HCT116 (cell line): ENCODE measurements around the gene GRM5. TPM values are rescaled to one million over a fixed set of nuclear protein-coding genes. Genes with fewer than 3 reads are reported as not detected.

Experiments
- ATAC-seq: fragments of 200-7000 bp; cut with Tn5 transposase; 2 replicates; pipeline ENCODE4 v1.9.1; 2020; ENCODE audit warnings: mild to moderate bottlenecking, moderate library complexity
- BruUV-seq: library from RNA; stranded (reverse); fragments of 400-500 nt; replicated peaks from 2 replicates; lab custom pipeline; 2021; lab: Mats Ljungman, UMichigan
- CTCF ChIA-PET: fragments of 300-600 bp; sonication (Branson Sonifier 250); formaldehyde crosslinking; loops from one replicate; lab custom pipeline; 2021; ENCODE audit warnings: antibody characterized with exemption; lab: Charles Lee
- POLR2A ChIA-PET: fragments of 300-600, 350-600 bp; sonication (Branson Sonifier 250); formaldehyde crosslinking; loops from one replicate; lab custom pipeline; 2021; ENCODE audit warnings: antibody characterized with exemption; lab: Charles Lee
- RAD21 ChIA-PET, 2 experiments: fragments of 300-600 bp; sonication (Branson Sonifier 250); formaldehyde crosslinking; loops; one replicate each; lab custom pipeline; 2023; ENCODE audit warnings: low total read pairs in 2 of 2; ENCODE audit not compliant: uncharacterized antibody in 2 of 2, unreplicated experiment in 2 of 2, low non-redundant PET in 1 of 2; lab: Charles Lee
- DNase-seq: peaks from one replicate; pipeline ENCODE4 v3.0.0-alpha.2; 2010; ENCODE audit warnings: low read depth, low spot score
- H2AFZ ChIP-seq: fragments of 200-600 bp; shearing (Covaris generic), sonication (generic); 2 replicates; pipeline ENCODE4 v1.6.1; 2017; ENCODE audit warnings: low read depth, mixed run types, mixed read lengths, antibody characterized with exemption, low read length; ENCODE audit not compliant: poor library complexity, severe bottlenecking
- H3K27ac ChIP-seq: 2 replicates; pipeline ENCODE4 v1.5.1; 2012; ENCODE audit warnings: low read depth, low read length
- H3K27me3 ChIP-seq: fragments of 200-600 bp; sonication (generic); 2 replicates; pipeline ENCODE4 v1.6.1; 2016; ENCODE audit warnings: mixed run types, low read length, mixed read lengths; ENCODE audit not compliant: insufficient read depth
- H3K36me3 ChIP-seq, 2 experiments: fragments of 200-500 bp in 1 of 2; fragments of 200-600 bp in 1 of 2; sonication (Bioruptor generic) in 1 of 2; sonication (generic) in 1 of 2; 2 replicates each; pipeline versions ENCODE4 v1.5.1 to v1.6.1; 2014 to 2016; ENCODE audit warnings: low read length in 2 of 2, inconsistent platforms in 1 of 2, mixed read lengths in 1 of 2, mixed run types in 1 of 2; ENCODE audit not compliant: insufficient read depth in 2 of 2, control insufficient read depth in 1 of 2
- H3K4me1 ChIP-seq, 2 experiments: fragments of 200-600 bp in 1 of 2; sonication (generic) in 1 of 2; 2 replicates each; pipeline versions ENCODE4 v1.5.1 to v1.6.1; 2012 to 2017; ENCODE audit warnings: low read length in 2 of 2, inconsistent platforms in 1 of 2, mild to moderate bottlenecking in 1 of 2, mixed read lengths in 1 of 2, mixed run types in 1 of 2, moderate library complexity in 1 of 2; ENCODE audit not compliant: insufficient read depth in 2 of 2, control insufficient read depth in 1 of 2
- H3K4me2 ChIP-seq: fragments of 200-600 bp; sonication (generic); 2 replicates; pipeline ENCODE4 v1.6.1; 2017; ENCODE audit warnings: mixed run types, low read length, mixed read lengths
- H3K4me3 ChIP-seq, 2 experiments: fragments of 200-600 bp in 1 of 2; sonication (generic) in 1 of 2; replicated peaks in 1 of 2; 2 replicates each; pipeline ENCODE4 v1.5.1; 2011 to 2016; ENCODE audit warnings: low read length in 2 of 2, control low read depth in 1 of 2, low read depth in 1 of 2, mild to moderate bottlenecking in 1 of 2, mixed read lengths in 1 of 2, mixed run types in 1 of 2
- H3K79me2 ChIP-seq: fragments of 200-600 bp; sonication (generic); 2 replicates; pipeline ENCODE4 v1.6.1; 2017; ENCODE audit warnings: mild to moderate bottlenecking, mixed run types, low read length, moderate library complexity, mixed read lengths; ENCODE audit not compliant: insufficient read depth
- H3K9ac ChIP-seq: fragments of 200-600 bp; sonication (generic); 2 replicates; pipeline ENCODE4 v1.6.1; 2016; ENCODE audit warnings: low read length, mixed read lengths
- H3K9me2 ChIP-seq: fragments of 200-600 bp; sonication (generic), shearing (Covaris generic); 2 replicates; pipeline ENCODE4 v1.6.1; 2017; ENCODE audit warnings: mixed run types, mild to moderate bottlenecking, moderate library complexity; ENCODE audit not compliant: insufficient read depth
- H3K9me3 ChIP-seq, 2 experiments: fragments of 200-500 bp in 1 of 2; fragments of 200-600 bp in 1 of 2; sonication (Bioruptor generic) in 1 of 2; sonication (generic) in 1 of 2; 2 replicates each; pipeline ENCODE4 v1.6.1; 2014 to 2017; ENCODE audit warnings: low read length in 2 of 2, mixed read lengths in 2 of 2, inconsistent platforms in 1 of 2, low read depth in 1 of 2, mild to moderate bottlenecking in 1 of 2, mixed run types in 1 of 2, moderate library complexity in 1 of 2; ENCODE audit not compliant: control insufficient read depth in 1 of 2, insufficient read depth in 1 of 2
- H4K20me1 ChIP-seq: fragments of 200-600 bp; sonication (generic), shearing (Covaris generic); 2 replicates; pipeline ENCODE4 v1.6.1; 2017; ENCODE audit warnings: mixed run types, mild to moderate bottlenecking, moderate library complexity; ENCODE audit not compliant: insufficient read depth
- CBX3 ChIP-seq: IDR thresholded peaks from 2 replicates; pipeline ENCODE4 v1.6.1; 2012; ENCODE audit warnings: low read depth
- CEBPB ChIP-seq: IDR thresholded peaks from 2 replicates; pipeline ENCODE4 v1.6.1; 2012; ENCODE audit warnings: low read depth
- CTCF ChIP-seq, 3 experiments: fragments of 200-600 bp in 1 of 3; sonication (generic) in 1 of 3; IDR thresholded peaks in 2 of 3; conservative IDR thresholded peaks in 1 of 3; 2 replicates each; pipeline ENCODE4 v1.5.1; 2012 to 2017; ENCODE audit warnings: low read depth in 2 of 3, low read length in 2 of 3, antibody characterized with exemption in 1 of 3, borderline replicate concordance in 1 of 3, control low read depth in 1 of 3, mild to moderate bottlenecking in 1 of 3, mixed read lengths in 1 of 3, mixed run types in 1 of 3, moderate library complexity in 1 of 3; ENCODE audit not compliant: insufficient read depth in 1 of 3
- EGR1 ChIP-seq: IDR thresholded peaks from 2 replicates; pipeline ENCODE4 v1.6.1; 2012; ENCODE audit warnings: low read depth
- ELF1 ChIP-seq: IDR thresholded peaks from 2 replicates; pipeline ENCODE4 v1.6.1; 2012; ENCODE audit warnings: low read depth, borderline replicate concordance
- EZH2 ChIP-seq: fragments of 200-600 bp; sonication (generic); IDR thresholded peaks from 2 replicates; pipeline ENCODE4 v1.6.1; 2017; ENCODE audit warnings: antibody characterized with exemption, mixed run types
- FOSL1 ChIP-seq: IDR thresholded peaks from 2 replicates; pipeline ENCODE4 v1.6.1; 2012; ENCODE audit warnings: low read depth
- JUND ChIP-seq: IDR thresholded peaks from 2 replicates; pipeline ENCODE4 v1.6.1; 2012
- RAD21 ChIP-seq: IDR thresholded peaks from 2 replicates; pipeline ENCODE4 v1.6.1; 2012; ENCODE audit warnings: low read depth, mild to moderate bottlenecking
- SP1 ChIP-seq: IDR thresholded peaks from 2 replicates; pipeline ENCODE4 v1.6.1; 2012; ENCODE audit warnings: low read depth
- SRF ChIP-seq: IDR thresholded peaks from 2 replicates; pipeline ENCODE4 v1.6.1; 2012; ENCODE audit warnings: low read depth
- TCF7L2 ChIP-seq: IDR thresholded peaks from 2 replicates; pipeline ENCODE4 v1.7.0; 2011; ENCODE audit warnings: borderline replicate concordance, inconsistent platforms; ENCODE audit not compliant: insufficient read depth, insufficient read length; ENCODE audit errors: extremely low read depth
- YY1 ChIP-seq: IDR thresholded peaks from 2 replicates; pipeline ENCODE4 v1.6.1; 2011; ENCODE audit warnings: low read length, low read depth, moderate library complexity, mild to moderate bottlenecking; ENCODE audit not compliant: insufficient replicate concordance; ENCODE audit errors: extremely low read depth
- ZBTB33 ChIP-seq: IDR thresholded peaks from 2 replicates; pipeline ENCODE4 v1.6.1; 2011; ENCODE audit warnings: mild to moderate bottlenecking, low read length, moderate library complexity; ENCODE audit not compliant: insufficient replicate concordance; ENCODE audit errors: extremely low read depth
- ZNF274 ChIP-seq: fragments of 200-500 bp; sonication (Bioruptor generic); IDR thresholded peaks from 2 replicates; pipeline ENCODE4 v1.6.1; 2014; ENCODE audit warnings: mild to moderate bottlenecking, low read depth, low read length, inconsistent platforms
- intact Hi-C: fragments of 100-400 bp; cut with micrococcal nuclease; formaldehyde crosslinking; loops from 2 replicates; pipeline ENCODE4 v1.10.0; 2022
- total RNA-seq: library from RNA; stranded (reverse); gene quantifications from one replicate; pipeline ENCODE4 v1.2.1, GENCODE V29; 2021; ENCODE audit not compliant: unreplicated experiment
- TF ChIP-seq, protein P1 (sequence below): IDR thresholded peaks from 2 replicates; pipeline ENCODE4 v1.6.1; 2012
- TF ChIP-seq, protein P2 (sequence below): IDR thresholded peaks from 2 replicates; pipeline ENCODE4 v1.6.1; 2012

The GRM5 gene
- total RNA-seq, 1 experiment from 2014 or later = not detected

- H3K27me3 ChIP-seq = no peaks in the 10 kb centered on the region
- intact Hi-C loops = no loop called here
- H3K36me3 ChIP-seq = no peaks in the 10 kb centered on the region
- no peaks in the 10 kb centered on the region; the same call in 1 of the 2 replicates for H4K20me1 ChIP-seq
- ChIA-PET CTCF (interaction anchor here (0.6 kb wide), 1 partner anchor 702 kb away, joined by 3 read pairs; no protein-coding TSS in a partner anchor), POLR2A (no interaction called here), RAD21 (no interaction called here)
- no peaks in the 10 kb centered on the region for H3K4me1 ChIP-seq
- H3K9me3 ChIP-seq = no peaks in the 10 kb centered on the region
- no peaks in the 10 kb centered on the region for H3K9me2 ChIP-seq
- H3K9ac ChIP-seq = no peak overlapping the region
- H3K4me3 ChIP-seq = no peak overlapping the region
- H3K79me2 ChIP-seq = no peaks in the 10 kb centered on the region
- ATAC-seq = no peak
- H3K27ac ChIP-seq = no peak overlapping the region
- H3K4me2 ChIP-seq = no peak overlapping the region
- no peak for DNase-seq
- TF ChIP-seq CTCF (IDR thresholded peaks at IDR 0.05 in 2 of 3, conservative IDR thresholded peaks at IDR 0.05 in 1 of 3; ENCODE audit: borderline replicate concordance in 1 of 3, insufficient read depth in 1 of 3, low read depth in 2 of 3, low read length in 2 of 3) (no peak), RAD21 (no peak), TCF7L2 (no peak), YY1 (no peak), ELF1 (no peak), SP1 (no peak), ZBTB33 (no peak), EZH2 (no peak), ZNF274 (no peak), JUND (no peak), CBX3 (no peak), SRF (no peak), EGR1 (no peak), CEBPB (no peak), FOSL1 (no peak)
- TF ChIP-seq, protein P1, sequence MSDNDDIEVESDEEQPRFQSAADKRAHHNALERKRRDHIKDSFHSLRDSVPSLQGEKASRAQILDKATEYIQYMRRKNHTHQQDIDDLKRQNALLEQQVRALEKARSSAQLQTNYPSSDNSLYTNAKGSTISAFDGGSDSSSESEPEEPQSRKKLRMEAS = no peak
- TF ChIP-seq, protein P2, sequence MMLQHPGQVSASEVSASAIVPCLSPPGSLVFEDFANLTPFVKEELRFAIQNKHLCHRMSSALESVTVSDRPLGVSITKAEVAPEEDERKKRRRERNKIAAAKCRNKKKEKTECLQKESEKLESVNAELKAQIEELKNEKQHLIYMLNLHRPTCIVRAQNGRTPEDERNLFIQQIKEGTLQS = no peak
- no peak overlapping the region for H2AFZ ChIP-seq
- BruUV-seq = no TSS peak
Observed at GRCh38 chr11:88619656-88620385, 446.0 kb downstream of the GRM5 start.
